Measurements from ENCODE around the gene PPP1R3F. TPM values are rescaled to one million over a fixed set of nuclear protein-coding genes. Genes with fewer than 3 reads are reported as not detected.

Gene PPP1R3F
- total RNA-seq, 1 donor from 2014 or later: 16.1 TPM

DNA sequence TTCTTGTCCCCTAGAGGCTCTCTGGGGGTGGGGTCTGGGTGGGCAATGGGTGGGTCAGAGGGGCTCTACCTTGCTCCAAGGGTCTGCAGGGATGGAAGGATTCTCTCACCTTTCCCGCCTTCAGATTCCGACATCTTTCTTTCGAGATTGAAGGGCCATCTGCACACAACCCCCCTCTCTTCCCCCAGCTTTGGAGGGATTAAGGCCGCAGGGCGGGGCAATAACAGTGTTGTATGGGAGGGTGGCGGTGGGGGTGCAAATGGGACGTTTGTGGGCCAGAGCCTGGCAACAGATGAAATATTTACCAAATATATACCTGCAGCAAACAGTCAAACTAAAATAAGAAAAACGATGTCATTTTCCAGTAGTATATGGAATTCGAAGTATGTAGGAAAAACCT is 36.4 kb upstream of the PPP1R3F start, which contains the start of gene CACNA1F:
Gene CACNA1F, minus strand, starts transcription at position 165 of the 400 bp plus-strand sequence. Its CDS starts 31 bp downstream, at position 134.
- no peak within 1 kb of the TSS for H3K4me3 Mint-ChIP-seq (ENCODE audit: unreplicated experiment)
- no peaks in the 10 kb centered on the region for H3K36me3 Mint-ChIP-seq (ENCODE audit: unreplicated experiment)
- DNase-seq: no peak
- TF ChIP-seq, protein P1, sequence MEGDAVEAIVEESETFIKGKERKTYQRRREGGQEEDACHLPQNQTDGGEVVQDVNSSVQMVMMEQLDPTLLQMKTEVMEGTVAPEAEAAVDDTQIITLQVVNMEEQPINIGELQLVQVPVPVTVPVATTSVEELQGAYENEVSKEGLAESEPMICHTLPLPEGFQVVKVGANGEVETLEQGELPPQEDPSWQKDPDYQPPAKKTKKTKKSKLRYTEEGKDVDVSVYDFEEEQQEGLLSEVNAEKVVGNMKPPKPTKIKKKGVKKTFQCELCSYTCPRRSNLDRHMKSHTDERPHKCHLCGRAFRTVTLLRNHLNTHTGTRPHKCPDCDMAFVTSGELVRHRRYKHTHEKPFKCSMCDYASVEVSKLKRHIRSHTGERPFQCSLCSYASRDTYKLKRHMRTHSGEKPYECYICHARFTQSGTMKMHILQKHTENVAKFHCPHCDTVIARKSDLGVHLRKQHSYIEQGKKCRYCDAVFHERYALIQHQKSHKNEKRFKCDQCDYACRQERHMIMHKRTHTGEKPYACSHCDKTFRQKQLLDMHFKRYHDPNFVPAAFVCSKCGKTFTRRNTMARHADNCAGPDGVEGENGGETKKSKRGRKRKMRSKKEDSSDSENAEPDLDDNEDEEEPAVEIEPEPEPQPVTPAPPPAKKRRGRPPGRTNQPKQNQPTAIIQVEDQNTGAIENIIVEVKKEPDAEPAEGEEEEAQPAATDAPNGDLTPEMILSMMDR (IDR thresholded peaks at IDR 0.05; ENCODE audit: partially characterized antibody, unreplicated experiment): no peak
- H3K27ac Mint-ChIP-seq (ENCODE audit: unreplicated experiment): no peak within 1 kb of the TSS
- H3K27me3 Mint-ChIP-seq (ENCODE audit: unreplicated experiment): peaks cover 2% of the 10 kb centered on the region
- H3K9me3 Mint-ChIP-seq (ENCODE audit: unreplicated experiment): peaks cover 4% of the 10 kb centered on the region
- H3K4me1 Mint-ChIP-seq (ENCODE audit: low read depth, unreplicated experiment): no peaks in the 10 kb centered on the region

DNA sequence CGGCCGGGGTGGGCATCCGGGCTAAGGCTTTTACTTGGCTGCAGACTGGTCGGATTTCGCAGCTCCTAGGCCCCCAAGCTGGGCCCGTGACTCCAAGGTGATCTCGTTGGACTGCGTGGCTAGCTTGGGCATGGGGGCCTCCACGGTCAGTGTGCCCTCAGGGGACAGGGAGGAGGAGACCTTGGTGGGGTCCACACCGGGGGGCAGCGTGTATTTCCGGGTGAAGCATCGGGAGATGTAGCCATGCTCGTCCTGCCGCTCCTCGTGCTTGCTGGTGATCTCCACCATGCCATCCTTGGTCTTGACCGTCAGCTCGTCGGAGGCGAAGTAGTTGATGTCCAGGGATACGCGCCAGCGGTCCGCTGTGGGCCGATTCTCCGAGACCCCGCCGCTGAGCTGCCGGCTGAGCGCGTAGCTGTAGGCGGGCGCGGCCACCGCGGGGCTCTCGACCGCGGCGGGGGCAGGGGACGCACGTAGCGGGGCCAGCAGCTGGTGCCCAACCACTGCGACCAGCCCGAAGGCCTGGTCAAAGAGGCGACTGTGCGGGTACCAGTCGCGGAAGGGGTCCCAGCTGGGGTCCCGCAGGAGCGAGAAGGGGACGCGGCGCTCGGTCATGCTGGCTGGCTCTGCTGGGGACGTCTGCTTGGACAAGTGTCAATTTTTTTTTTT is 35.6 kb upstream of the PPP1R3F start:
- no peak for DNase-seq
- Mint-ChIP-seq H3K9me3 (ENCODE audit: unreplicated experiment) (peaks cover 4% of the 10 kb centered on the region), H3K27ac (ENCODE audit: unreplicated experiment) (no peak overlapping the region), H3K36me3 (ENCODE audit: unreplicated experiment) (no peaks in the 10 kb centered on the region), H3K4me3 (ENCODE audit: unreplicated experiment) (no peak overlapping the region), H3K4me1 (ENCODE audit: low read depth, unreplicated experiment) (no peaks in the 10 kb centered on the region), H3K27me3 (ENCODE audit: unreplicated experiment) (peaks cover 2% of the 10 kb centered on the region)
- TF ChIP-seq, protein P1 (IDR thresholded peaks at IDR 0.05; ENCODE audit: partially characterized antibody, unreplicated experiment): no peak

DNA sequence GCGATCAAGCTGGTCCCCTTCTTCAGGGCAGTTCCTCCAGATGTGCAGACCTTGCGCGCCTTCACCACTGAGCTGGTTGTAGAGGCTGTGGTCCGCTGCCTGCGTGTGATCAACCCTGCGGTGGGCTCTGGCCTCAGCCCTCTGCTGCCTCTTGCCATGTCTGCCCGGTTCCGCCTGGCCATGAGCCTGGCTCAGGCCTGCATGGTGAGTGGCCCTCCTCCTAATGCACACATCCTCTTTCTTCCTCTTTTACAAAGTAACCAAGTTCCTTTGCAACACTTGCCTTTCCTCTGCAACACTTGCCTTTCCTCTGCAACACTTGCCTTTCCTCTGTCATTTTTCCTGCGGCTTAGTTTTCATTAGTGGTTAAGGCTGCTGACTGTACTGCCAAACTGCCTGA is 32.5 kb upstream of the PPP1R3F start:
- Mint-ChIP-seq H3K4me3 (ENCODE audit: unreplicated experiment) (no peak overlapping the region), H3K4me1 (ENCODE audit: low read depth, unreplicated experiment) (no peaks in the 10 kb centered on the region), H3K27me3 (ENCODE audit: unreplicated experiment) (peaks cover 2% of the 10 kb centered on the region), H3K36me3 (ENCODE audit: unreplicated experiment) (no peaks in the 10 kb centered on the region), H3K27ac (ENCODE audit: unreplicated experiment) (no peak overlapping the region), H3K9me3 (ENCODE audit: unreplicated experiment) (peaks cover 2% of the 10 kb centered on the region)
- TF ChIP-seq, protein P1 (IDR thresholded peaks at IDR 0.05; ENCODE audit: partially characterized antibody, unreplicated experiment): no peak
- DNase-seq: no peak

DNA sequence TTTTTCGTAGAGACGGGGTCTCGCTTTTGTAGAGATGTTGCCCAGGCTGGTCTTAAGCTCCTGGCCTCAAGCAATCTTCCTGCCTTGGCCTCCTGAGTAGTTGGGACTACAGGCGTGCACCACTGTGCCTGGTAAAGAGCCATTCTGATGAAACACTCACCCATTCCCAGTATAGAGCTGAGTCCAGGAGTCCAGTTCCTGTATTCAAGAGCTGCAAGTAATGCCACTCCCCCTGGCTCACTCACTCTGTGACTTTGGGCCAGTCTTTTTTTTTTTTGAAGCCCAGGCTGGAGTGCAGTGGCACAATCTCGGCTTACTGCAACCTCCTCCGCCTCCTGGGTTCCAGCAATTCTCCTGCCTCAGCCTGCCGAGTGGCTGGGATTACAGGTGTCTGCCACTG is 30.9 kb upstream of the PPP1R3F start:
- Mint-ChIP-seq H3K27me3 (ENCODE audit: unreplicated experiment) (peaks cover 2% of the 10 kb centered on the region), H3K9me3 (ENCODE audit: unreplicated experiment) (peaks cover 2% of the 10 kb centered on the region), H3K4me1 (ENCODE audit: low read depth, unreplicated experiment) (no peaks in the 10 kb centered on the region), H3K36me3 (ENCODE audit: unreplicated experiment) (no peaks in the 10 kb centered on the region), H3K27ac (ENCODE audit: unreplicated experiment) (no peak overlapping the region), H3K4me3 (ENCODE audit: unreplicated experiment) (no peak overlapping the region)
- TF ChIP-seq, protein P1 (IDR thresholded peaks at IDR 0.05; ENCODE audit: partially characterized antibody, unreplicated experiment): no peak
- DNase-seq: no peak

DNA sequence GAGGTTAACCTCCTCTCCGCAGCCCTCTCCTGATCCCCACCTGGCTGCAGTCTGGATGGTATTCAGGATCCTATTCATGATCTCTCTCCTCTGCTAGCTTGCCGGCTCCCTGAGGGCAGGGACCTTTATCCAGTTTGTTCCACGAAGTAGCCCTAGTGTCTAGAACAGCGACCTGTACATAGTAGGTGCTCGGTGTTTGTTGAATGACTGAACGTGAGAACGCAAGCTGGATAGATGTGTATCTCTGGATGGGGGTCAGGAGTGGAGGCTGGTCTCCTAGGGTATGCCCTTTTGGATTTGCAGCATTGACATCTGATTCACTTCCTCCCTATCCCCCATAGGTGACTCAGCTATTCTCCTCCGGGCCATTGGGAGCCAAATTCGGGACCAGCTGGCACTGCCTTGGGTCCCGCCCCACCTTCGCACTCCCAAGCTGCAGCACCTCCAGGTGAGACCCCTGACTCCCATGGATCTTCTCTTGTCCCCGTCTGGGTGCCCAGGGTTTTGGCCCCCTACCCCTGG is 27.0 kb upstream of the PPP1R3F start:
- H3K36me3 Mint-ChIP-seq (ENCODE audit: unreplicated experiment): no peaks in the 10 kb centered on the region
- no peak for DNase-seq
- no peaks in the 10 kb centered on the region for H3K9me3 Mint-ChIP-seq (ENCODE audit: unreplicated experiment)
- H3K4me1 Mint-ChIP-seq (ENCODE audit: low read depth, unreplicated experiment): no peaks in the 10 kb centered on the region
- H3K27me3 Mint-ChIP-seq (ENCODE audit: unreplicated experiment): peaks cover 1% of the 10 kb centered on the region
- H3K4me3 Mint-ChIP-seq (ENCODE audit: unreplicated experiment): no peak overlapping the region
- TF ChIP-seq, protein P1 (IDR thresholded peaks at IDR 0.05; ENCODE audit: partially characterized antibody, unreplicated experiment): no peak
- H3K27ac Mint-ChIP-seq (ENCODE audit: unreplicated experiment): no peak overlapping the region

Measured in glutamatergic neuron (in vitro differentiated cells).